Astrocyte of the hippocampus (primary cell): ENCODE results near the gene GNB1.
"Not testable (repeated sequence)": the region's sequence is repeated elsewhere in the genome, so short reads cannot be mapped to it uniquely, and the experiment has no call there.

Experiments used
- DNase-seq: peaks from one replicate; pipeline ENCODE4 v3.0.0; 2011; ENCODE audit warnings: low read depth, low spot score

Gene GNB1

GRCh38 chr1:1746566-1746909 lies 144.3 kb downstream of the GNB1 start:
- DNase-seq, result not testable (repeated sequence)

GRCh38 chr1:1745651-1746565 lies 145.0 kb downstream of the GNB1 start:
- DNase-seq, result peak; percentile 77

- DNase-seq, result not testable (repeated sequence)
These were observed 148.4 kb downstream of the GNB1 start for GRCh38 chr1:1742529-1742928.

- DNase-seq, result peak; percentile 86
These were observed 149.9 kb downstream of the GNB1 start for GRCh38 chr1:1741013-1741412.

- not testable (repeated sequence) for DNase-seq
These were observed 152.0 kb downstream of the GNB1 start for GRCh38 chr1:1738799-1739337.

GRCh38 chr1:1737675-1738590 lies 153.0 kb downstream of the GNB1 start:
- not testable (repeated sequence) for DNase-seq
